T follicular helper cell (primary cell): ENCODE measurements around the gene IRF3.
A peak's percentile ranks its signal among the peaks of the same experiment; 100 is the strongest.

ENCODE experiments used
- DNase-seq: peaks from one replicate; pipeline ENCODE4 v3.0.0-alpha.2; 2020; ENCODE audit warnings: low read depth

IRF3 gene

GRCh38 chr19:49669516-49669915 lies 3.9 kb upstream of the IRF3 start:
- no peak for DNase-seq

GRCh38 chr19:49667473-49667872 lies 1.8 kb upstream of the IRF3 start:
- no peak for DNase-seq

GRCh38 chr19:49666120-49666444 lies 425 bp upstream of the IRF3 start:
- DNase-seq, result no peak

- DNase-seq, result no peak
Observed at GRCh38 chr19:49665036-49665350, 664 bp downstream of the IRF3 start.

GRCh38 chr19:49664171-49665035 lies 1.3 kb downstream of the IRF3 start:
- peak; percentile 90 for DNase-seq

GRCh38 chr19:49663224-49663623 lies 2.4 kb downstream of the IRF3 start:
- DNase-seq, result no peak

GRCh38 chr19:49662011-49662410 lies 3.6 kb downstream of the IRF3 start:
- DNase-seq, result no peak

GRCh38 chr19:49660338-49660961 lies 5.2 kb downstream of the IRF3 start:
- no peak for DNase-seq

- no peak for DNase-seq
Observed at GRCh38 chr19:49658566-49659442, 6.9 kb downstream of the IRF3 start.

GRCh38 chr19:49658139-49658517 lies 7.5 kb downstream of the IRF3 start:
- no peak for DNase-seq

- no peak for DNase-seq
Observed at GRCh38 chr19:49657493-49658138, 8.0 kb downstream of the IRF3 start.

GRCh38 chr19:49656456-49657109 lies 9.1 kb downstream of the IRF3 start:
- DNase-seq, result no peak

- no peak for DNase-seq
Observed at GRCh38 chr19:49655570-49656455, 9.8 kb downstream of the IRF3 start.

- no peak for DNase-seq
Observed at GRCh38 chr19:49654581-49654980, 11.1 kb downstream of the IRF3 start.

- DNase-seq, result no peak
Observed at GRCh38 chr19:49653466-49653806, 12.2 kb downstream of the IRF3 start.

- DNase-seq, result no peak
Observed at GRCh38 chr19:49652551-49653465, 12.8 kb downstream of the IRF3 start.

GRCh38 chr19:49651820-49652550 lies 13.7 kb downstream of the IRF3 start:
- no peak for DNase-seq

GRCh38 chr19:49651029-49651819 lies 14.4 kb downstream of the IRF3 start:
- no peak for DNase-seq
